Measurements from ENCODE around the gene PPIH. TPM values are rescaled to one million over a fixed set of nuclear protein-coding genes. Genes with fewer than 3 reads are reported as not detected.

PPIH gene
- total RNA-seq, 1 donor from 2014 or later, result 30.0 TPM

- no peak for DNase-seq (ENCODE audit: extremely low spot score in 2 of 2)
- Histone ChIP-seq H3K4me1 (no peaks in the 10 kb centered on the region), H3K9me3 (no peaks in the 10 kb centered on the region), H3K36me3 (peaks cover 3 to 49% of the 10 kb centered on the region in 2 donors), H3K27me3 (no peaks in the 10 kb centered on the region), H3K4me3 (no peak overlapping the region), H3K27ac (no peak overlapping the region)
- TF ChIP-seq POLR2AphosphoS5 (IDR thresholded peaks at IDR 0.05; ENCODE audit: insufficient read depth in 1 of 2, low read depth in 1 of 2), result no peak
- TF ChIP-seq, protein P1, sequence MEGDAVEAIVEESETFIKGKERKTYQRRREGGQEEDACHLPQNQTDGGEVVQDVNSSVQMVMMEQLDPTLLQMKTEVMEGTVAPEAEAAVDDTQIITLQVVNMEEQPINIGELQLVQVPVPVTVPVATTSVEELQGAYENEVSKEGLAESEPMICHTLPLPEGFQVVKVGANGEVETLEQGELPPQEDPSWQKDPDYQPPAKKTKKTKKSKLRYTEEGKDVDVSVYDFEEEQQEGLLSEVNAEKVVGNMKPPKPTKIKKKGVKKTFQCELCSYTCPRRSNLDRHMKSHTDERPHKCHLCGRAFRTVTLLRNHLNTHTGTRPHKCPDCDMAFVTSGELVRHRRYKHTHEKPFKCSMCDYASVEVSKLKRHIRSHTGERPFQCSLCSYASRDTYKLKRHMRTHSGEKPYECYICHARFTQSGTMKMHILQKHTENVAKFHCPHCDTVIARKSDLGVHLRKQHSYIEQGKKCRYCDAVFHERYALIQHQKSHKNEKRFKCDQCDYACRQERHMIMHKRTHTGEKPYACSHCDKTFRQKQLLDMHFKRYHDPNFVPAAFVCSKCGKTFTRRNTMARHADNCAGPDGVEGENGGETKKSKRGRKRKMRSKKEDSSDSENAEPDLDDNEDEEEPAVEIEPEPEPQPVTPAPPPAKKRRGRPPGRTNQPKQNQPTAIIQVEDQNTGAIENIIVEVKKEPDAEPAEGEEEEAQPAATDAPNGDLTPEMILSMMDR (IDR thresholded peaks at IDR 0.05), result no peak
- no peak for TF ChIP-seq POLR2A (IDR thresholded peaks at IDR 0.05)
- intact Hi-C loops (cut with DNase I), result no loop called here
These were observed 11.7 kb downstream of the PPIH start for GRCh38 chr1:42669936-42670335.

DNA sequence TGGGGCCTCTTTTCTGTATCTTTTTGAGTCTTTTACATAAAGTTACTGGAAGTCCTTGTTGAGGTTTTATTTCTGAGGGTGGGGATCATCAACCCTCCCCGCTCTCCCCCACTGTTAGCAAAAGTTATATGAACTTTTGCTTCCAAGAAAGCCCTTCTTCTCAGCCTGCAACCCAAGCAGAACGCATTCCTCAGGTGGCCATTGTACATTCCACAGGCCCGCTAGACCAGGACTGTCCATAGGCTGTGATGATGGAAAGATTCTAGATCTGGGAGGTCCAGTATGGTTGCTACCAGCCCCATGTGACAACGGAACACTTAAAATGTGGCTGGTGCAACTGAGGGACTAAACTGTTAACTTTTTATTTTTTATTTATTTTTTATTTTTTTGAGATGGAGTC, 12.2 kb downstream of the PPIH start:
- no peaks in the 10 kb centered on the region for H3K27me3 ChIP-seq
- peaks cover 0 to 51% of the 10 kb centered on the region in 2 donors for H3K36me3 ChIP-seq
- no peak overlapping the region for H3K4me3 ChIP-seq
- no peak for DNase-seq (ENCODE audit: extremely low spot score in 2 of 2)
- TF ChIP-seq, protein P1 (IDR thresholded peaks at IDR 0.05), result no peak
- TF ChIP-seq POLR2AphosphoS5 (IDR thresholded peaks at IDR 0.05; ENCODE audit: insufficient read depth in 1 of 2, low read depth in 1 of 2), result no peak
- TF ChIP-seq POLR2A (IDR thresholded peaks at IDR 0.05), result no peak
- H3K9me3 ChIP-seq, result no peaks in the 10 kb centered on the region
- intact Hi-C loops (cut with DNase I), result no loop called here
- H3K4me1 ChIP-seq, result no peaks in the 10 kb centered on the region
- H3K27ac ChIP-seq, result no peak overlapping the region

DNA sequence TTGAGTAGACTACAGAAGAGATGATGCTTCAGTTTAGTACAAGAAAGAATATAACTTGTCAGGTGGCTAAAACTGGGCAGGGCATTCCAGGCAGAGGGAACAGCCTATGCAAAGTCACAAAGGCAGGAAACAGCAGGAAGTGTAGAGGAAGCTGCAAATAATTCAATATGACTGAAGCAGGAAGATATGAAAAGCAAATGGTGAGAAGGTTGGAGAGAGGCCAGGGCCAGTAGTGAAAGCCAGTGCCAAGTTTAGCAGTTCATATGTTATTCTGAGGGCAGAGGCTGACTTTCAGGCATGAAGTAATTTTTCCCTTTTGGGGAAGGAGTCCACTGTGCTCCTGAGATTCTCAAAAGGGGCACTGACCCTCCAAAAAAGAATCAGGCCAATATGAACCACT, 16.0 kb downstream of the PPIH start:
- intact Hi-C loops (cut with DNase I), result no loop called here
- Histone ChIP-seq H3K9me3 (no peaks in the 10 kb centered on the region), H3K36me3 (peaks cover 0 to 18% of the 10 kb centered on the region in 2 donors), H3K27me3 (no peaks in the 10 kb centered on the region), H3K4me1 (no peaks in the 10 kb centered on the region), H3K27ac (no peak overlapping the region), H3K4me3 (no peak overlapping the region)
- DNase-seq (ENCODE audit: extremely low spot score in 2 of 2), result no peak
- TF ChIP-seq, protein P1 (IDR thresholded peaks at IDR 0.05), result no peak
- TF ChIP-seq POLR2A (IDR thresholded peaks at IDR 0.05) (no peak), POLR2AphosphoS5 (IDR thresholded peaks at IDR 0.05; ENCODE audit: insufficient read depth in 1 of 2, low read depth in 1 of 2) (no peak)

DNA sequence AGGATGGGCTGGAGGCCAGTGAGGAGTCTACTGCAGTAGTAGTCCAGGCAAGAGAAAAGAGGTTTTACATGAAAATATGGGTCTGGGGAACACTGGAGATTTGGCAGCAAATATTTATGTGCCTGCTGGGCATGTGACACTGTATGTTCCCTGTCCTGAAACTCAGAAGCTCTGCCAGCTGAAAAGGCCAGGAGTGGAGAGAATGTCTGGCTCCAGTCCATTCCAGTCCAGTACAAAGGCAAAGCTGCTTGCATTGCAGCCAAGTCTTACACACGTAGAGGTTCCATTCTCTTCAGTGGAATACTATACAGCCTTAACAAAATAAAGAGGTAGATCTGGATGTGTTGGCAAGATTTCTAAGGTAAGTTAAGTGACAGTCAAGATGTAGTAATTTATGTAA, 16.5 kb downstream of the PPIH start:
- peaks cover 0 to 18% of the 10 kb centered on the region in 2 donors for H3K36me3 ChIP-seq
- TF ChIP-seq POLR2AphosphoS5 (IDR thresholded peaks at IDR 0.05; ENCODE audit: insufficient read depth in 1 of 2, low read depth in 1 of 2), result no peak
- TF ChIP-seq, protein P1 (IDR thresholded peaks at IDR 0.05), result no peak
- no peak for TF ChIP-seq POLR2A (IDR thresholded peaks at IDR 0.05)
- DNase-seq (ENCODE audit: extremely low spot score in 2 of 2), result no peak

GRCh38 chr1:42675467-42675866, 17.2 kb downstream of the PPIH start:
- TF ChIP-seq POLR2AphosphoS5 (IDR thresholded peaks at IDR 0.05; ENCODE audit: insufficient read depth in 1 of 2, low read depth in 1 of 2), result no peak
- TF ChIP-seq, protein P1 (IDR thresholded peaks at IDR 0.05), result no peak
- TF ChIP-seq POLR2A (IDR thresholded peaks at IDR 0.05), result no peak
- no peak for DNase-seq (ENCODE audit: extremely low spot score in 2 of 2)
- no peak overlapping the region for H3K4me3 ChIP-seq
- no peak overlapping the region for H3K27ac ChIP-seq
- peaks cover 0 to 10% of the 10 kb centered on the region in 2 donors for H3K36me3 ChIP-seq
- intact Hi-C loops (cut with DNase I), result no loop called here
- no peaks in the 10 kb centered on the region for H3K27me3 ChIP-seq
- H3K9me3 ChIP-seq, result no peaks in the 10 kb centered on the region
- peaks cover 3% of the 10 kb centered on the region for H3K4me1 ChIP-seq

More for the DNA sequence above, 16.5 kb downstream of the PPIH start:
- H3K27ac ChIP-seq, result no peak overlapping the region
- no peaks in the 10 kb centered on the region for H3K27me3 ChIP-seq
- no peaks in the 10 kb centered on the region for H3K9me3 ChIP-seq
- H3K4me3 ChIP-seq, result no peak overlapping the region
- intact Hi-C loops (cut with DNase I), result no loop called here
- no peaks in the 10 kb centered on the region for H3K4me1 ChIP-seq

Data from vagina (tissue), 2 donors.